Measurements from ENCODE around the gene ANKRD13C.

DNA sequence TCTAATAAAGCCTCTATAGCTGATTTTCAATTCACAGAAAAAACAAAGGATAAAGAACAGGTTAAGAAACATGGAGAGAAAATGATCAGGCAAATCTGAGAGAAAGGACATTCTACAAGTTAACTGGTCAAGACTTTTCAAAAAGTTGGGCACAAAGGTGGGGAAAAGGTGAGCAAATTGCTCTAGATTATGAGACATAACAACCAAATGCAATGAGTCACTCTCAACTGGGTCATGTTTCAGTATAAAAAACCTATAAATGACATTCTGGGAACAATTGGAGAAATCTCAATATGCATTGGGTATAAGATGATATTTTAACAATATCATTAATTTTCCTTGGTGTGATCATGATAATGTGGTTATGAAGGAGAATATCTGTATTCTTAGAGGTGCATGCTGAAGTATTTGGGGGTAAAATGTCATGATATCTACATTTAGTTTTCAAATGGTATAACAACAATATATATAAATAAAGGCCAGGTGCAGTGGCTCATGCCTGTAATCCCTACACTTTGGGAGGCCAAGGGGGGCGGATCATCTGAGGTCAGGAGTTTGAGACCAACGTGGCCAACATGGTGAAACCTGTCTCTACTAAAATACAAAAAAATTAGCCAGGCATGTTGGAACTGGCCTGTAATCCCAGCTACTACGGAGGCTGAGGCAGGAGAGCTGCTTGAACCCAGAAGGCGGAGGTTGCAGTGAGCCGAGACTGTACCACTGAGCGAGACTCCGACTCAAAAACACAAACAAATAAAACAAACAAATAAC is 27.0 kb downstream of the ANKRD13C start:
- TF ChIP-seq, protein P1, sequence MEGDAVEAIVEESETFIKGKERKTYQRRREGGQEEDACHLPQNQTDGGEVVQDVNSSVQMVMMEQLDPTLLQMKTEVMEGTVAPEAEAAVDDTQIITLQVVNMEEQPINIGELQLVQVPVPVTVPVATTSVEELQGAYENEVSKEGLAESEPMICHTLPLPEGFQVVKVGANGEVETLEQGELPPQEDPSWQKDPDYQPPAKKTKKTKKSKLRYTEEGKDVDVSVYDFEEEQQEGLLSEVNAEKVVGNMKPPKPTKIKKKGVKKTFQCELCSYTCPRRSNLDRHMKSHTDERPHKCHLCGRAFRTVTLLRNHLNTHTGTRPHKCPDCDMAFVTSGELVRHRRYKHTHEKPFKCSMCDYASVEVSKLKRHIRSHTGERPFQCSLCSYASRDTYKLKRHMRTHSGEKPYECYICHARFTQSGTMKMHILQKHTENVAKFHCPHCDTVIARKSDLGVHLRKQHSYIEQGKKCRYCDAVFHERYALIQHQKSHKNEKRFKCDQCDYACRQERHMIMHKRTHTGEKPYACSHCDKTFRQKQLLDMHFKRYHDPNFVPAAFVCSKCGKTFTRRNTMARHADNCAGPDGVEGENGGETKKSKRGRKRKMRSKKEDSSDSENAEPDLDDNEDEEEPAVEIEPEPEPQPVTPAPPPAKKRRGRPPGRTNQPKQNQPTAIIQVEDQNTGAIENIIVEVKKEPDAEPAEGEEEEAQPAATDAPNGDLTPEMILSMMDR (IDR thresholded peaks at IDR 0.05; ENCODE audit: low read length) = no peak
- TF ChIP-seq EZH2phosphoT487 (IDR thresholded peaks at IDR 0.05; ENCODE audit: low read length) (no peak), EZH2 (optimal IDR thresholded peaks at IDR 0.05; ENCODE audit: low read depth, low read length) (no peak)

Data from MM.1S (cell line).